ENCODE results near the gene PWWP2B. TPM values are rescaled to one million over a fixed set of nuclear protein-coding genes. Genes with fewer than 3 reads are reported as not detected.

PWWP2B gene
- total and polyA plus RNA-seq, 9 of the 15 experiments (the other 6 are each of a cell fraction or from before 2014, with no cell fraction given) = 0.07 to 9.2 (median 1.6) TPM; not detected in 1

- no peaks in the 10 kb centered on the region for H3K36me3 ChIP-seq (ENCODE audit: control insufficient read depth, insufficient read depth, low read length)
- CTCF ChIA-PET (ENCODE audit: low intra/inter-chr PET ratio) = no interaction called here
- H4K20me1 ChIP-seq (replicated peaks; ENCODE audit: control insufficient read depth, insufficient read depth, low read length) = no peaks in the 10 kb centered on the region
- WGBS (ENCODE audit: insufficient coverage, low coverage, missing lambda C conversion rate) = 29% methylated on average over 12 of the region's 18 CpGs
- DNase-seq (ENCODE audit: extremely low read depth in 1 of 4, low spot score in 3 of 4) (no peak), ATAC-seq (no peak), FAIRE-seq (no peak)
- no peak for TF ChIP-seq RBM25 (IDR thresholded peaks at IDR 0.05; ENCODE audit: low read depth, low read length, severe bottlenecking)
- TF ChIP-seq NFIX (CRISPR knock-in tag; IDR thresholded peaks at IDR 0.05; ENCODE audit: low read depth) = no peak
- TF ChIP-seq DNMT1 (IDR thresholded peaks at IDR 0.05) = no peak
- no peak for TF ChIP-seq ZNF511 (CRISPR knock-in tag; IDR thresholded peaks at IDR 0.05)
- no peak for TF ChIP-seq RBM22 (IDR thresholded peaks at IDR 0.05; ENCODE audit: low read depth, low read length, poor library complexity, severe bottlenecking)
- no peak for TF ChIP-seq MYC (IDR thresholded peaks at IDR 0.05; ENCODE audit: low read depth, low read length)
- no peak for TF ChIP-seq MYC (CRISPR knock-in tag; IDR thresholded peaks at IDR 0.05; ENCODE audit: borderline replicate concordance, low read depth)
- TF ChIP-seq XRCC3 (IDR thresholded peaks at IDR 0.05) = no peak
- no peak for TF ChIP-seq BDP1 (IDR thresholded peaks at IDR 0.05; ENCODE audit: insufficient read depth, insufficient read length)
- no peak overlapping the region for H3K4me3 ChIP-seq
- no peak overlapping the region for H2AFZ ChIP-seq (ENCODE audit: low read depth, low read length)
- POLR2A ChIA-PET = interaction anchor here (0.6 kb wide), 1 partner anchor 8 kb away, joined by 3 read pairs; no protein-coding TSS in a partner anchor
- intact Hi-C loops (cut with micrococcal nuclease) = no loop called here
- no peaks in the 10 kb centered on the region for H3K27me3 ChIP-seq (ENCODE audit: control insufficient read depth in 2 of 2, insufficient read depth in 2 of 2, low read length in 2 of 2)
- no peak overlapping the region for H3K4me2 ChIP-seq (ENCODE audit: insufficient read depth, low read length)
- no peaks in the 10 kb centered on the region for H3K79me2 ChIP-seq (ENCODE audit: control insufficient read depth, insufficient read depth, low read length)
- BruUV-seq (replicated peaks) = no TSS peak
- H3K9me1 ChIP-seq (ENCODE audit: control insufficient read depth, insufficient read depth, low read length) = no peaks in the 10 kb centered on the region
- no peak overlapping the region; a peak in 1 of 4 replicates for H3K9ac ChIP-seq (ENCODE audit: insufficient read depth in 1 of 2, low read depth in 2 of 2, low read length in 2 of 2)
- no peaks in the 10 kb centered on the region for H3K9me3 ChIP-seq (replicated peaks; ENCODE audit: control insufficient read depth, insufficient read depth, low read depth, low read length)
- H3K27ac ChIP-seq (ENCODE audit: extremely low read depth, low read depth, low read length) = no peak overlapping the region
- H3K4me1 ChIP-seq (replicated peaks in 1 of 2; ENCODE audit: control insufficient read depth in 2 of 2, insufficient read depth in 2 of 2, low read length in 2 of 2) = peaks cover 0 to 29% of the 10 kb centered on the region in 2 experiments; a peak in 2 of 5 replicates
- in situ Hi-C loops (cut with MboI) = no loop called here
Observed at GRCh38 chr10:132429281-132430230, 32.6 kb downstream of the PWWP2B start.

All from K562 (cell line).